T-helper 1 cell (primary cell): ENCODE measurements around the gene KLK8.
"Not testable (repeated sequence)": the region's sequence is repeated elsewhere in the genome, so short reads cannot be mapped to it uniquely, and the experiment has no call there.

Source experiments
- DNase-seq, 5 donors: peaks; one replicate each; pipeline ENCODE4 v3.0.0-alpha.2; 2012 to 2020

Gene KLK8

DNA sequence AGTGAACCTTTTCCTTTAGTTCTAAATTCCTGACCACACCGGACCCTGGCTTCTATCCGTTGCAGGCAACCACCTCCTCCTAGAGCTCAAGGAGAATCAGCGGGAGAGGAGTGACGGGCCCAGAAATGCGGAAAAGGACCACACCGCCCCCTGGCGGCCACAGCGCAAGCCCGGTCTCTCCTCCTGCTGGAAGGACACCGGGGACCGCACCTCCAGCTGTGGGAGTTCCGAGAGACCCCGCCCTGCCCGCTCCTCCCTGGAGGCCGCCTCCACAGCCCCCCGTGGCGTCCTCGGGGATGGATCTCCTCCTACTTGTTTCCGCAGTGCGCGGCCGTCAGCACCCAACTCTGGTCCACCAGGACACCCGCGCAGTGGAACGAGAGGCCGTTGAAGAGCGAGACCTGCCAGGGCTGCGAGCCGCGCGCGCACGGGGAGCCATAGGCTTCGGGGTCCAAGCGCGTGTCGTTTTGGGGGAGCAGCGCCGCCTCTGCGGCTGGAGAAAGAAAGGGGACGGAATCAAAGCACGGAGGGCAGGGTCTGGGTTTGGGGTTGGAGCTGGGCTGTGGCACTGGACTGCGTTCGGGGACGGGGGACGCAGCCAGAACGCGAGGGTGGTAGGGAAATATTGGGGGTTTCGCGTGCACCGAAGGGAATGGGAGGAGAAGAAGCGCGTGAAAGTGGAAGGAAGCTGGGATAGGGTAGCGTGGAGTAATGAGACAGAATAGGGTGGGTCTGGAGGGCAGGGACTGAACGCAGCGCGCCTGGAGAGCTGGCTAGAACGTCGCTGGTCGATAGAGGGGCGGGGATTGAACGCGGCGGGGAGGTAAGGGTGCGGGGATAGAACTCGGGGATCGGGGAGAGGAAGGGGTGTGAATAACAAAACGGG, 15.6 kb upstream of the KLK8 start:
- DNase-seq: peak in 3 of 5 donors; percentile 34 to 56 (median 49)

DNA sequence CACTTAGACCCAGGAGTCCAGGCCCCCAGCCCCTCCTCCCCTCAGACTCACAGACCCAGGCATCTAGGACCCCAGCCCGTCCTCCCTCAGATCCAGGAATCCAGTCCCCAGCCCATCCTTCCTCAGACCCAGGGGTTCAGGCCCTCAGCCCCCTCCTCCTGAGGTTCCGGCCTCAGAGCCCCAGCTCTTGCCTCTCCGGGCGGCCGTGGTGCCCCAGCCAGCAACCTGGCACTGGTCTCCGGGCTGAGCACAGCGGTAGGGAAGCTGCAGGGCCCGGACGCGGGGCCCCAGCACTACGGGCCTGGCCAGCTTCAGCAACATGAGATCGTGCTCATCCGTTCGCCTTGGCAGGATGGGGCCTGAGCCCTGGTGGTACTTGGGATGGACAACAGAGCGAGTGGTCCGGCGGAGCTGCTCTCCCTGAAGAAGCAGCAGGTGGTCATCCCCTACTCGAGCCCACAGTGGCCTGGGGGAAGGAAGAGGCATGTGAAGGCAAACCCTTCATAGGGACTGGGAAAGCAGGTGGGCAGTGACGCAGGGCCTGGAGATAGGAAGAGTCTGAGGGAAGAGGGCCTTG, 14.4 kb upstream of the KLK8 start:
- DNase-seq: no peak

DNA sequence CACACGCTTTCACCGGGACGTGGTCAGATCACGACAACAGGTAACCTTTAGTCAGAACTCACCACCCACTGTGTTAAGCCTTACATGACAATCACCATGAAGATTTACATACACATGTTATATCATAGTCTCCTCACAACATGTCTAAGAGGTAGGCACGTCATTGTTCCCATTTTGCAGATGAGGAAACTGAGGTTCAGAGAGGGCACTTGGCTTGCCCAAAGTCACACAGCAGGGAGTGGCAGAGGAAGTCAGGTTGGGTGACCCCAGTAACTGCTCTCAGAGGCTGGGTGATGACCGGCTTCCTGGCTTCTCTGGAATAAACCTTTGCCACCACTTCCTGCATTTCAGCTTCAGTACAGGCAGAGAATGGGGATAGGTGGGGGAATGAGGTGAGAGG, 12.8 kb upstream of the KLK8 start:
- DNase-seq: no peak

DNA sequence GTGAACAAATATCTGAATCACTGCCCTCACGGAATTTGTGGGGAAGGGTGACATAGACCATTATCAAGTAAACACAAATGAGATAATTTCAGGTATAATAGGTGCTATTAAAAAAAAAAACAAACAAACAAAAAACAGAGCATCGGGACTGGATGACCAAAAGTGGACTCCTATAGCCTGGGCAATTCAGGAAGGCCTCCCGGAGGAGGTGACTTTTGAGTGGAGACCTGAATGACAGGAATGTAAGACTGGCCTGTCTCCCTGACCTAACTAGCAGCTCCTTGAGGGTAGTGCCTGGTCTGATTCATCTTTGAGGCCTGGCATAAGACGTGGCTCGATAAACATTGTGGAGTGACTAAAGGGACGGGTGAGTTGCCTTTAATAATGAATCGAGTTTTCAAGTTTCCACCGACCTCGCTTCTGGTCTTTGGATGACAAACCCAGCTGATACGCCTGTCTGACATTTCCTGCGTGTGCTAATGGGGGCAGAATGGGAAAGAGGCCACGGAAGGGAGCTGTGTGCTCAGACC, 11.3 kb upstream of the KLK8 start:
- DNase-seq: no peak

DNA sequence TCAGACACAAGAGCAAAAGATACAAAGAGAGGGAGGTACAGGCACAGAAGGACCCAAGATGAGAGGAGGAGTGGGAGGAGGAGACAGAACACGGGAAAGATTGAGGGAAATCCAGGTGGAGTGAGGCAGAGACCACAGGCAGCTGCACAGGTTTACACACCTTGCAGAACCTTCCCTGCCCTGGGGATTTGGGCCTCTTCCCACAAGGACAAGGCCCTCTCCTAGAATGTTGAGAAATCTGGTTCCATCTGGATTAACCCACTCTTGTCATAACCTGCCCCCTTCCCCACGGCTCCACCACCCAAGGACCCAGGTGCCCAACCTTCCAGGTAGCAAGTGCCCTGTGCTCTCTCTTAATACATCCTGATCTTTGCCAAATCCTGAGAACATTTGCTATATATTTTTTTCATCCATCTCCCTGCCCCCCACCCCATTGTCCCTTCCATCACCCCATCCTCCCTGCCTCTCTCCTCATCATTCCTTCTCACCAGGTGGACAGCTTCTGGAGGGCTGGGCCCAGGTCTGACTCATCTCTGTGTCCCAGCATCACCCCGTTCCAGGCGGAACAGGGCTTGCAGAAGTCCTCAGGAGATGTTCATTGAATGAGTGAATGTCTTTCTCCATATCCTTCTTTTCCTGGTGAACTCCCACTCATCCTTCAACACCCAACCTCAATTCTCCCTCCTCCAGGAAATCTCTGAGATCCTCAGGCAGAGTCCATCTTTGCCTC, 8.8 kb upstream of the KLK8 start:
- no peak for DNase-seq

DNA sequence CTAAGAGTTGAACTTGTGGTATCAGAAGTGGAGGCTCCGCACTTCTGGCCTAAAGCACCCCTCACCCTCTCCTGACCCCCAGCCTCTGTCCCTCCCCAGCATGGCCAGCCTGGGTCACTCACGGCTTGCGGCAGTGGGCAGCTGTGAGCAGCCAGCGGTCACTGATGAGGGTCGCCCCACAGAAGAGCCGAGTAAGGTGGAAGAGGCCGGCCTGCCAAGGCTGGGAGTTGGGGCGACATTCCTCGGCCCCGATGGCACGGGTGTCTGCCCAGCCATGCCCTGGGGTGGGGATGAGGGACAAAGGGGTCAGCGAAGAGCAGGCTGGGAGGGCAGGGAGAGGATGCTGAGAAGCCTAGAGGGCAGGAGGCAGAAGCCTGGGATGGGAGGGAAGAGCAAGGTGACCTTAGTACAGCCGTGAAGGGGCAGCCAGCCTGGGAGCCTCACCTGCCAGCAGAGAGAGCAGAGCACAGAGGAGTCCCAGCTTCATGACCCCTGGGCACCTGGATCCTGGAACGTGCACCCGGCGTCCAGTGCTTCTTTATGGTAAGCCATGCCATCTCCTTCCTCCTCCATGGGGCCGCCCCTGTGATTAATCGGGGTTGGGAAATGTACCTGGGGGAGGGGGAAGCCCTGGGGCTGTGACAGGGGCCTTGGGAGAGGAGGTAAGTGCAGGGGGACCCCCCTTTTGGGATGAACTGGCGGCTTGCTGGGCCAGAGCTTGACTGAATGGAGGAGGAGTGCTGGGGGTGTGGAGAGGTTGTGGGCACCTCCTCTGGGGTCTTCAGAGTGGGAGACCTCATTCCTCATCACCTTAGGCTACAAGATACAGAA, 7.9 kb upstream of the KLK8 start:
- DNase-seq: no peak

DNA sequence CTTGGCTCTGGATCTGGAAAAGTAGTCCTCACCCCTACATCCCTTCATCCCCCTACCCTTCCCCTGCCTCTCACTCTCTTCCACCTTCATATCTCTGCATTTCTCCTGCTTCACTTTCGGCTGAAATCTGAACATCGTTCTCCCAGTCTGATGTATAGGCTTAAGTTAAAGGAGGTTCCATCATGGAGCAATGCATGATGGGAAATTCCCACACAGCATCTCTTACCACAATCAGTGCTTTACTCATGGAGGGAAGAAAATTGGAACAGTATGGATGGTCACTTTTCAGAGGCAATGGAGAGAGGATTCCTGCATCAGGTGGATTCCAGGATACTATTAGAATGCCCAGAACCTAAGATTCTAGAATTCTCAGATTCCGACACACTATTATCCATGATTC, 6.1 kb upstream of the KLK8 start:
- no peak for DNase-seq

DNA sequence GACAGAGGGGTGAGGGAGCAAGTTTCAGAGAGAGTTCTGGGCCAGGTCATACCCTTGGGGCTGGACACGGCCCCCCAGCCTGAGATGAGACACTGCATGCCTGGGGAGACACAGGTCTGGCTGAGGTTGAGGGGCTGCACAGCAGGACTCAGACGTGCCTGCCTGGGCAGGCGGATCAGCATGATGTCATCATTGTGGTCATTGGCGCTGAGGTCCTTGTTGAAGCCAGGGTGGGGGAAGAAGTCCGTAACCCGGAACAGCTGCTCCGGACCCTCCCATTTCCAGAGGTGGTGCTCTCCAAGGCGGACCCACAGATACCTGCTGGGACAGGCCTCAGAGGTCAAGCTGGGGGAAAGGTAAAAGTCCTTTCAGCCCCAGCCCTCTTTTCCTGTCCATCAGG, 5.0 kb upstream of the KLK8 start:
- no peak for DNase-seq

DNA sequence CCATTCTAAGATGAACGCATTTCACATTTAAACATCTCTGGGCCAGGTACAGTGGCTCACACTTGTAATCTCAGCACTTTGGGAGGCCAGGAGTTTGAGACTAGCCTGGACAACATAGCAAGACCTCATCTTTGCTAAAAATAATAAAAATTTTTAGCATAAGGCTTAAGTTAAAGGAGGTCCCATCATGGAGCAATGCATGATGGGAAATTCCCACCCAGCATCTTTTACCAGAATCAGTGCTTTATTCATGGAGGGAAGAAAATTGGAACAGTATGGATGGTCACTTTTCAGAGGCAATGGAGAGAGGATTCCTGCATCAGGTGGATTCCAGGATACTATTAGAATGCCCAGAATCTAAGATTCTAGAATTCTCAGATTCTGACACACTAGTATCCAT, 3.8 kb upstream of the KLK8 start:
- no peak for DNase-seq

DNA sequence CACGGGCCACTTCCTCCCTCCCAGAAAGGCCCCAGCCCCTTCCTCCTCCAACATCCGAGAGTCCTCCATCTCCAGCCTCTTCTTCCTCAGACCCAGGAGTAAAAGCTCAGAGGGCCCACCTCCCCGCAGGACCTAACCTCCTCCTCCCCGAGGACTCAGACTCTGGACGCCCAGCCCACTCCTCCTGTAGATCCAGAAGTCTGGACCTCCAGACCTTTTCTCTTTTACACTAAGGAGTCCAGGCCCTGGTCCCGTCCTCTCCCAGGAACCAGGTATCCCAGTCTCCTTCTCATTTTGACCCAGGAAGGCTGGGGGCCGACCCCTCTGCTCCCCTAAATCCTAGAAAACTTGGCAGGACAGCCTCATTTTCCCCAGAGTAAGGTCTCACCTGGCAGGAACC, 1.9 kb upstream of the KLK8 start:
- DNase-seq: no peak

DNA sequence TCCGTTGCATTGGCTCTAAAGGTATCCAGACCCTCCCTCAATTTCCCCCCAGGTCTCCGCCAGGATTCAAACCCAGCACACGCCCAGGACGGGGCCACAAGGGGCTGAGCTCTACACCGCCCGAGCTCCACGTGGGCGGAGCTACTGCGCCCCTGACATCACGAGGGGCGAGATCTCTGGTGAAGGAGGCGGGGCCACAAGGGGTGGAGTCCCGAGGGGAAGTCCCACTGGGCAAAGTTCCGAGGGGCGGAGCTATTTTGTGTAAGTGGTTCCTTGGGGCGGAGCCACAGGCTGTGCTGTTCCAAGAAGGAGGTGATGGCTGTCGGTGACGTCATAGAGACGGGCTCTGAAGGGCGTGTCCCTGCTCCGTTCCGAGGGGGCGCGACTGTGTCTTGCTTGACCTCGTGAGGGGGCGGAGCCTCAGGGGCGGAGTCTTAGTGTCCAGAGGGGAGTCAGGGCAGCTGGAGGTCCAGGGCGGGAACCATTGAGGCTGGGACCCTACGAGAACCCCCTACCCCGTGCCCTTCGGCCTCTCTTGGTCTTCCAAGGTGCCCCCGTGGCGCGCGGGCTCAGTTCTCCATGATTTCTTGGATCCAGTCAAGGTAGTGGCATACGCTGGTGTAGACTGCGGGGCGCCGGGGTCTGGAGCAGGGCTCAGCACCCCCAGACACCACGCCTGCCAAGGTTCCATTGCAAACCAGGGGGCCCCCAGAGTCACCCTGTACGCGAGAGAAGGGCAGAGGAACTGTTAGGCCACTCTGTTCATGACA, 1.3 kb upstream of the KLK8 start:
- DNase-seq: peak in 1 of 5 donors; percentile 28

DNA sequence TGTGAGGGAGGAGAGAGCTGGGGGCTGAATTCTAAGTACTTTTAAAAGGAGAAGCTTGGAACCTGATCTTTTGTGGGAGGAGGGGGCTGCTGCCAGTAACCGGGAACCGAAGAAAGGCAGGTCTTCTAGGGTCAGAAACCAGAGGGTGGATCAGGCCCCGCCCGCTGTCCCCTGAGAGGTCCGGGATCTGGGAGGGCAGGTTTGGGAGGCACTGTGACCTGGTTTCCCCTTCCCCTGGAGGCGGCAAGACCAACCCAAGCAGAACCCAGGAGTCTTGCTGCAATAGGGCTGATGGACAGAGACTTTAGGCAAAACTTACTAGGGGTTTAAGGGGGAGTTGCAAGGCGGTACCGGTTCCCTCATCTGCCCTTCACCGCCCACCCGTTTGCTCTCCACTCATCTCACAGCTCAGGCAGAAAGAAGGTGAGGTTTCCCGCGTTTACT, 707 bp upstream of the KLK8 start:
- no peak for DNase-seq

DNA sequence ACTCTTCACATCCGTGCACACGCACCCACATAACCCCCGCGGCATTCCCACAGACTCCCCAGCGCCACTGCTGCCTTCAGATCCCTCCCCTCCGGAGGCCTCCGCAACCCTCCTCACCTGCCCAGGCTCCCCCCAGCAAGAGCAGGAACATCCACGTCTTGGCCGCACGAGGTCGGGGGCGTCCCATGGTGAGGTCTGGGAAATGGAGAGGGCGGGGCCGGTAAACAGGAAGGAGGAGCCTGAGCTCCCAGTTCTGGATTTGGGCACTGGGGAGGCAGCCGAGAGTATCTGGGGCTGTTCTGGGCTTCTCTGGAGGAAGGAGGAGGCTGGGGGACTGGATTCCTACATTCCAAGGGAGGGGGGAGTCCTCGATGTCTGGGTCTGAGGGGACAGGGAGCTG, 423 bp downstream of the KLK8 start:
- no peak for DNase-seq

DNA sequence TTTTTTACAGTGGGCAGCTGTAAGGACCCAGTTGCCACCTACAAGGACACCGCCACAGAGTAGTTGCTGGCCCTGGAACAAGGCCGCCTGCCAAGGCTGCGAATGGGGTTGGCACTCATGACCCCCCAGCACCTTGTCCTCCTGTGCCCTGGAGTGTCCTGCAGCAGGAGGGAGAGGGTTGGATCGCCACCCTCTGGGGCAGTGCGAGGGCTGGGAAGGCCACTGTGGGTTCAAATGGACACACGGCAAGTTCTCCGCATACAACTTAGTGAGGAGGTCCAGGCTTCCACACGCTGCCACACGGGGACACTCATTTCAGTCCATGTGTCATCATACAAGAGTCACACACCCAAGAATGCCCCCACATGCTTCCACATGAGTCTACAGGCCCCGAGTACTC, 978 bp downstream of the KLK8 start:
- no peak for DNase-seq

DNA sequence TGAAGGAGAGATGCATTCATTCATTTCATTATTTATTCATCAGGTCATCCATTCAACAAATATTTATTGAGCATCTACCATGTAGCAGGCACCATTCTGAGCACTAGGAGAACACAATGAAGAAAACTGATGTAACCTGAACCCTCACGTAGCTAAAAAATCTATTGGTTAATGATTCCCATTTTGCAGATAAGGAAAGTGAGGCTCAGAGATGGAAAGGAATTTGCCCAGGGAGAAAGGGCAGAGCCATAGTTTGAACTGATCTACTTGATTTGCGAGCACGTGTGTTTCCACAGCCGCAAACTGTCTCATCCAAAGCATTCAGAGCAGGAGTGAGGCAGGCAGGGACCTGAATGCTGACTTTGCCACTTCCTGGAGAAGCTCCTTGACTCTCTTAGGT, 2.7 kb downstream of the KLK8 start:
- DNase-seq: no peak

DNA sequence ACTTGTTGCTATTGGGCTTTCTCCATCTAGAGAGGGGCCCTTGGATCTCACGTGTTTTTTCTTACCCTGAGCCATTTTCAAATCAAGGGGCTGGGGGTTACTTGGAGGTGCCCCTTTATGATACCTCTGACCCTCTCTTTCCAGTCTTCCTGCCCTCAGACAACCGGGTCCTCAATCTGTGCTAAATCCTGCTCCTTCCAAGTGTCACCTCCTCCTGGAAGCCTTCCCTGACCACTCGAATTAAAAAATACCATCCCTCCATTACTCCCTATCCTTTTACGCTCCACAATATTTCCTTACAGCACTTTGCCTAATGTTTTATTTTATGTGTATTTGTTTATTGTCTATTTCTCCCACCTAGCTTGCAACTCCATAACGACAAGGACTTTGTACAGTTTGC, 3.3 kb downstream of the KLK8 start:
- no peak for DNase-seq

DNA sequence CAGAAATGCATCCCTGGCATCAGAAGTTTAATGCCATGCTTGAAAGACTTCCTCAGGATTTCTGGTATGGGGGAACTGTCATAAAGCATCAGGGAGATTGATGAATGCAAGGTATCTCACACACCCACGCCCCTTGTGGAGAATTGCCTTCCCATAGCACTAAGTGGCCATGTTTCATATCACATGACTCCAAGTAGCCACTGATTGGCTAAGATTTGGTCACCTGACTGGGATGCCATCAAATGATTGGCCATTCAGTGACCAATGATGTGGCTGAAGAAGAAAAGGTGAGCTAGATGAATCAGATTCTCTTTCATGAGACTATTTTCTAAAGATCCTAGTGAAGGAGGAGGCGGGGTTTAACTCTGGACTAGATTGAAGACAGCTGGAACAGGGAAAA, 7.3 kb downstream of the KLK8 start:
- DNase-seq: no peak

DNA sequence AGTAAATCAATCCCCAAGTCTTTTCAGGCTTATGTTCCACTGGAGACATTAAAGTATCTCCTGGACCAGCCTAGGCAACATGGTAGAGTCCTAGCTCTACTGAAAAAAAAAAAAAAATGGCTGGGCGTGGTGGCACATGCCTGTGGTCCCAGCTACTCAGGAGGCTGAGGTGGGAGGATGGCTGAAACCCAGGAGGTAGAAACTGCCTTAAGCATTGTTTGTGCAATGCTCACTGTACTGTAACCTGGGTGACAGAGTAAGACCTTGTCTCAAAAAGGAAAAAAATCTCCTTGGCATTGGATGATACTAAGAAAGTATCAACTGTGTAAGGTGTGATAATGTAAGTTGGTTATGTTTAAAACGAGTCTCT, 8.8 kb downstream of the KLK8 start:
- DNase-seq: no peak

DNA sequence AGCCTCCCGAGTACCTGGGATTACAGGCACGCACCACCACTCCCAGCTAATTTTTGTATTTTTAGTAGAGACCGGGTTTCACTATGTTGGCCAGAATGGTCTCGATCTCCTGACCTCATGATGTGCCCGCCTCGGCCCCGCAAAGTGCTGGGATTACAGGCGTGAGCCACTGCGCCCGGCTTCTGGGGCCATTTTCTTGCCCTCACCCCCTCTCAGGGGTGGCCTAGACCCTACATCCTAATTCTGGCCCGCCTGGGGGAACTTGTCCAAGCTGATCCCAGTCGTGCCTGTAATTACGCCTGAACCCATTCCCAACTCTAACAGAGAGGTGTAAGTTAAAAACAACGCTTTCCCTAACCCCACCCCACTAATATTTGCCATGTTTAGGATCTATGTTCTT, 17.0 kb downstream of the KLK8 start:
- not testable (repeated sequence) for DNase-seq

DNA sequence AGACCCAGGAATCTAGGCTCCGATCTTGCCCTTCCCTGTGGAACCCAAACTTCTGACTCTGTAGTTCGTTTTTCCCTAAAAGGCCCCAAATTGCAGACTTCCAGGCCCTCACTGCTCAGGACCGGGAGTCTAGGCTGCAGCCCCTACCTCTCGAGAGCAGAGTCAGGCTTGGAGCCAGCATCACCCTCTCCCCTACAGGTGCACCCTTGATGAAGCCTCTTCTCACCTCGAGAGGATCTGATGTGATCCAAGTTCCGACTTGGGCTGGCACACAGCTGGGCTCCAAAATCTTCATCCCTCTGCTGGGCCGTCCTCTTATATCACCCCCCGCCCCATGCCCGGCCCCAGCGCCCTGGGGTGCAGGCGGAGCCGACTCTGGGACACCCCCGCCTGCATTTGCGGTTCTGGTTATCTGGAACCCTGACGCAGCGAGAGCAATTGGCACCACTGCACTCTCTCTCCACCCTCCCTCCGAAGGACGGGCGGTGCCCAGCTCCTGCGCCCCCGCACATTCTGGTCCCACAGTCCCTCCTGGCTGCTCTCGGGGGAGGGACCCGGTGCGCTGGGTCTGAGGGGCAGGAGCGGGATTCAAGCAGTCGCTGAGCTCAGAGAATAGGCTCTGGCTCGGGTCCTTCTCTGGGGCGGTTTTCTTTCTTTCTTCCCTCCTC, 17.6 kb downstream of the KLK8 start, which contains the start of gene KLK7:
Gene KLK7 (minus strand): TSS at position 293 of the 668 bp plus-strand sequence. CDS start 1,518 bp downstream, outside the sequence.
- no peak for DNase-seq

DNA sequence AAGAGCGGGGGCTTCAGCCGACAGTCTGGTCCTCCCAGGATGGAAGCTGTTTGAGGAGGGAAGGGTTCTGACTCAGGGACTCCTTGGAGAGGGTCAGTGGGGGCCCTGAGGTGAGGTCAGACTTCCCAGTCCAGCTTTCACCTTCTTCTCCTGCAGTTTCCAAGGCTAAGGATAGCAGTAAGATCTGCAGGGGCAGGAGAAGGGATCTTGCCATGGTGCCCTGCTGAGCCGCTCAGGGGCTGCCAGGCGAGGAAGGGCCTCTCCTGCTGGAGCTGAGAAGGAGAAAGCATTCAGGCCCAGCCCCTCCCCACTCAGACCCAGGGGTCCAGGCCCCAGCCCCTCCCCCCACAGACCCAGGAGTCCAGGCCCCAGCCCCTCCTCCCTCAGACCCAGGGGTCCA, 19.2 kb downstream of the KLK8 start:
- DNase-seq: no peak
